Keratinocyte (primary cell): ENCODE measurements around the gene USE1. TPM values are rescaled to one million over a fixed set of nuclear protein-coding genes. Genes with fewer than 3 reads are reported as not detected.

Experiments
- DNase-seq: peaks from one replicate; pipeline ENCODE4 v3.0.0-alpha.2; 2011; ENCODE audit warnings: low read depth, missing footprints, low spot score
- FAIRE-seq: peaks from 2 replicates; lab custom pipeline; 2011; peaks lifted over from hg19 to GRCh38; lab: Jason Lieb, UNC
- H2AFZ ChIP-seq: 2 replicates; pipeline ENCODE4 v1.6.0; 2012; ENCODE audit warnings: low read length, control low read depth, inconsistent platforms; ENCODE audit not compliant: control insufficient read depth
- H3K27ac ChIP-seq: 2 replicates; pipeline ENCODE4 v1.5.1; 2011; ENCODE audit warnings: low read length; ENCODE audit not compliant: control insufficient read depth, insufficient read depth
- H3K27me3 ChIP-seq: 3 replicates; pipeline ENCODE4 v1.6.0; 2011; ENCODE audit warnings: low read length; ENCODE audit not compliant: control insufficient read depth, insufficient read depth; ENCODE audit errors: extremely low read depth
- H3K36me3 ChIP-seq, 2 experiments: 2 replicates in 1 of 2; 3 replicates in 1 of 2; pipeline ENCODE4 v1.5.1; 2011; ENCODE audit warnings: low read length in 2 of 2, mild to moderate bottlenecking in 1 of 2; ENCODE audit not compliant: control insufficient read depth in 2 of 2, insufficient read depth in 2 of 2; ENCODE audit errors: extremely low read depth in 1 of 2
- H3K4me1 ChIP-seq: 3 replicates; pipeline ENCODE4 v1.5.1; 2011; ENCODE audit warnings: low read length; ENCODE audit not compliant: control insufficient read depth, insufficient read depth; ENCODE audit errors: extremely low read depth
- H3K4me2 ChIP-seq: 3 replicates; pipeline ENCODE4 v1.6.0; 2011; ENCODE audit warnings: low read depth, low read length; ENCODE audit not compliant: control insufficient read depth, insufficient read depth; ENCODE audit errors: extremely low read depth
- H3K4me3 ChIP-seq, 3 experiments: fragments of 200-600 bp in 1 of 3; sonication (generic) in 1 of 3; 2 replicates in 2 of 3; 3 replicates in 1 of 3; pipeline ENCODE4 v1.5.1; 2011 to 2016; ENCODE audit warnings: low read length in 3 of 3, mild to moderate bottlenecking in 3 of 3, control low read depth in 2 of 3, inconsistent platforms in 1 of 3, low read depth in 1 of 3, mixed read lengths in 1 of 3, mixed run types in 1 of 3, moderate library complexity in 1 of 3; ENCODE audit not compliant: control insufficient read depth in 2 of 3, insufficient read depth in 2 of 3; ENCODE audit errors: extremely low read depth in 1 of 3
- H3K79me2 ChIP-seq: 2 replicates; pipeline ENCODE4 v1.6.0; 2012; ENCODE audit warnings: low read length; ENCODE audit not compliant: control insufficient read depth, insufficient read depth
- H3K9ac ChIP-seq: 3 replicates; pipeline ENCODE4 v1.6.0; 2011; ENCODE audit warnings: low read length; ENCODE audit not compliant: control insufficient read depth, insufficient read depth; ENCODE audit errors: extremely low read depth
- H3K9me1 ChIP-seq: 3 replicates; pipeline ENCODE4 v1.6.0; 2011; ENCODE audit warnings: low read length; ENCODE audit not compliant: control insufficient read depth, insufficient read depth; ENCODE audit errors: extremely low read depth
- H3K9me3 ChIP-seq: 2 replicates; pipeline ENCODE4 v1.5.1; 2012; ENCODE audit warnings: low read depth, low read length; ENCODE audit not compliant: control insufficient read depth
- H4K20me1 ChIP-seq: 3 replicates; pipeline ENCODE4 v1.6.0; 2011; ENCODE audit warnings: low read length; ENCODE audit not compliant: control insufficient read depth, insufficient read depth; ENCODE audit errors: extremely low read depth
- EZH2 ChIP-seq: IDR thresholded peaks from one replicate; pipeline ENCODE4 v1.6.1; 2012; ENCODE audit warnings: inconsistent platforms, mild to moderate bottlenecking, low read length, moderate library complexity
- dilution Hi-C: fragments of 300-500 bp; cut with MboI; formaldehyde crosslinking; loops from one replicate; pipeline ENCODE4 v1.7.0; 2020; ENCODE audit warnings: low sequenced_read_pairs; ENCODE audit not compliant: extremely low pct_ligation_motif_present
- polyA plus RNA-seq, 5 experiments: library from polyadenylated mRNA; depleted of rRNA in 3 of 5; stranded (reverse) in 3 of 5; stranded (forward) in 1 of 5; unstranded in 1 of 5; fragments of >200 nt; gene quantifications; 1 replicate in 1 of 5; 2 replicates in 3 of 5; 3 replicates in 1 of 5; pipeline versions ENCODE4 v1.2.1 to v1.2.3, GENCODE V29; 2011 to 2012; ENCODE audit warnings: missing spikeins in 2 of 5, low read depth in 1 of 5, low replicate concordance in 1 of 5
- TF ChIP-seq, protein P1 (sequence below), 3 experiments: IDR thresholded peaks in 1 of 3; conservative IDR thresholded peaks in 1 of 3; optimal IDR thresholded peaks in 1 of 3; 2 replicates in 2 of 3; 3 replicates in 1 of 3; pipeline versions ENCODE3 to v1.5.1; 2011; ENCODE audit warnings: low read length in 3 of 3, mild to moderate bottlenecking in 3 of 3, moderate library complexity in 2 of 3, control low read depth in 1 of 3, inconsistent platforms in 1 of 3; ENCODE audit not compliant: insufficient read depth in 2 of 3; ENCODE audit errors: extremely low read depth in 1 of 3

The USE1 gene
- polyA plus RNA-seq, 1 donor (not counting 4 experiments of a cell fraction or from before 2014, with no cell fraction given) = 18.0 TPM

DNA sequence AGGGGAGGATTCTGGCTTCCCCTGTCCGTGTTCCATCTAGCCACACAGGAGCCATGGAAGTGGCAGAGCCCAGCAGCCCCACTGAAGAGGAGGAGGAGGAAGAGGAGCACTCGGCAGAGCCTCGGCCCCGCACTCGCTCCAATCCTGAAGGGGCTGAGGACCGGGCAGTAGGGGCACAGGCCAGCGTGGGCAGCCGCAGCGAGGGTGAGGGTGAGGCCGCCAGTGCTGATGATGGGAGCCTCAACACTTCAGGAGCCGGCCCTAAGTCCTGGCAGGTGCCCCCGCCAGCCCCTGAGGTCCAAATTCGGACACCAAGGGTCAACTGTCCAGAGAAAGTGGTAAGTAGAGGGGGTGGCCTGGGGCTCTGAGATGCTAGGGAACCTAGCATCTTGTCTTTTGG lies 53.6 kb downstream of the USE1 start:
- no peak overlapping the region for H3K4me2 ChIP-seq
- no peak overlapping the region for H3K4me3 ChIP-seq

More for the DNA sequence above, 53.6 kb downstream of the USE1 start:
- Histone ChIP-seq H3K27me3 (no peaks in the 10 kb centered on the region), H3K9me3 (no peaks in the 10 kb centered on the region), H3K4me1 (peaks cover 8% of the 10 kb centered on the region), H3K27ac (no peak overlapping the region), H3K79me2 (peaks cover 10% of the 10 kb centered on the region), H3K9me1 (no peaks in the 10 kb centered on the region), H2AFZ (no peak overlapping the region), H3K9ac (no peak overlapping the region), H3K36me3 (peaks cover 12 to 15% of the 10 kb centered on the region in 2 experiments), H4K20me1 (no peaks in the 10 kb centered on the region)
- dilution Hi-C loops = no loop called here
- FAIRE-seq (no peak), DNase-seq (no peak)
- TF ChIP-seq EZH2 = no peak
- TF ChIP-seq, protein P1, sequence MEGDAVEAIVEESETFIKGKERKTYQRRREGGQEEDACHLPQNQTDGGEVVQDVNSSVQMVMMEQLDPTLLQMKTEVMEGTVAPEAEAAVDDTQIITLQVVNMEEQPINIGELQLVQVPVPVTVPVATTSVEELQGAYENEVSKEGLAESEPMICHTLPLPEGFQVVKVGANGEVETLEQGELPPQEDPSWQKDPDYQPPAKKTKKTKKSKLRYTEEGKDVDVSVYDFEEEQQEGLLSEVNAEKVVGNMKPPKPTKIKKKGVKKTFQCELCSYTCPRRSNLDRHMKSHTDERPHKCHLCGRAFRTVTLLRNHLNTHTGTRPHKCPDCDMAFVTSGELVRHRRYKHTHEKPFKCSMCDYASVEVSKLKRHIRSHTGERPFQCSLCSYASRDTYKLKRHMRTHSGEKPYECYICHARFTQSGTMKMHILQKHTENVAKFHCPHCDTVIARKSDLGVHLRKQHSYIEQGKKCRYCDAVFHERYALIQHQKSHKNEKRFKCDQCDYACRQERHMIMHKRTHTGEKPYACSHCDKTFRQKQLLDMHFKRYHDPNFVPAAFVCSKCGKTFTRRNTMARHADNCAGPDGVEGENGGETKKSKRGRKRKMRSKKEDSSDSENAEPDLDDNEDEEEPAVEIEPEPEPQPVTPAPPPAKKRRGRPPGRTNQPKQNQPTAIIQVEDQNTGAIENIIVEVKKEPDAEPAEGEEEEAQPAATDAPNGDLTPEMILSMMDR (optimal IDR thresholded peaks at IDR 0.05 in 1 of 3, IDR thresholded peaks at IDR 0.05 in 1 of 3, conservative IDR thresholded peaks at IDR 0.05 in 1 of 3; ENCODE audit: extremely low read depth in 1 of 3, insufficient read depth in 2 of 3, low read length in 3 of 3) = no peak

Other genes with a start within 250 kb of the USE1 start
- 0.35 to 1.3 TPM (median 0.38 TPM) in 3 replicates for gene CPAMD8, start 188.5 kb upstream of the USE1 start, polyA plus RNA-seq
- gene HAUS8, start 139.9 kb upstream of the USE1 start, polyA plus RNA-seq = 4.1 to 8.8 TPM (median 8.1 TPM) in 3 replicates
- 14.3 to 17.9 TPM (median 14.4 TPM) in 3 replicates for gene MYO9B, start 139.6 kb upstream of the USE1 start, polyA plus RNA-seq
- gene OCEL1, start 10.9 kb downstream of the USE1 start, polyA plus RNA-seq = 2.1 to 6.6 TPM (median 2.2 TPM) in 3 replicates
- gene NR2F6, start 30.6 kb downstream of the USE1 start, polyA plus RNA-seq = 12.3 to 20.2 TPM (median 12.9 TPM) in 3 replicates
- not detected in 3 replicates for gene USHBP1, start 49.4 kb downstream of the USE1 start, polyA plus RNA-seq
- 83.1 to 92.8 TPM (median 83.1 TPM) in 3 replicates for gene BABAM1, start 52.1 kb downstream of the USE1 start, polyA plus RNA-seq
- gene ANKLE1, start 66.5 kb downstream of the USE1 start, polyA plus RNA-seq = 0.30 to 0.41 TPM (median 0.39 TPM) in 3 replicates
- gene ABHD8, start 88.1 kb downstream of the USE1 start, polyA plus RNA-seq = 4.1 to 11.2 TPM (median 8.7 TPM) in 3 replicates
- 49.2 to 63.7 TPM (median 59.6 TPM) in 3 replicates for gene MRPL34, start 90.5 kb downstream of the USE1 start, polyA plus RNA-seq
- gene DDA1, start 94.2 kb downstream of the USE1 start, polyA plus RNA-seq = 59.4 to 75.4 TPM (median 62.8 TPM) in 3 replicates
- 1.1 to 2.7 TPM (median 1.6 TPM) in 3 replicates for gene ANO8, start 119.5 kb downstream of the USE1 start, polyA plus RNA-seq
- 7.2 to 9.3 TPM (median 8.9 TPM) in 3 replicates for gene GTPBP3, start 122.2 kb downstream of the USE1 start, polyA plus RNA-seq
- gene PLVAP, start 162.0 kb downstream of the USE1 start, polyA plus RNA-seq = not detected in 3 replicates
- gene CCDC194, start 178.8 kb downstream of the USE1 start, polyA plus RNA-seq = not detected in 3 replicates
- gene BST2, start 190.3 kb downstream of the USE1 start, polyA plus RNA-seq = 4.0 to 8.4 TPM (median 4.4 TPM) in 3 replicates
- gene MVB12A, start 204.7 kb downstream of the USE1 start, polyA plus RNA-seq = 23.3 to 36.6 TPM (median 33.0 TPM) in 3 replicates
- 0.04 to 0.08 TPM (median 0.06 TPM) in 3 replicates for gene TMEM221, start 233.3 kb downstream of the USE1 start, polyA plus RNA-seq
- not detected in 3 replicates for gene NXNL1, start 245.6 kb downstream of the USE1 start, polyA plus RNA-seq